Measurements from ENCODE around the gene GUCY2F. TPM values are rescaled to one million over a fixed set of nuclear protein-coding genes. Genes with fewer than 3 reads are reported as not detected.

Gene GUCY2F
- total RNA-seq, 2 experiments from 2014 or later, result not detected

DNA sequence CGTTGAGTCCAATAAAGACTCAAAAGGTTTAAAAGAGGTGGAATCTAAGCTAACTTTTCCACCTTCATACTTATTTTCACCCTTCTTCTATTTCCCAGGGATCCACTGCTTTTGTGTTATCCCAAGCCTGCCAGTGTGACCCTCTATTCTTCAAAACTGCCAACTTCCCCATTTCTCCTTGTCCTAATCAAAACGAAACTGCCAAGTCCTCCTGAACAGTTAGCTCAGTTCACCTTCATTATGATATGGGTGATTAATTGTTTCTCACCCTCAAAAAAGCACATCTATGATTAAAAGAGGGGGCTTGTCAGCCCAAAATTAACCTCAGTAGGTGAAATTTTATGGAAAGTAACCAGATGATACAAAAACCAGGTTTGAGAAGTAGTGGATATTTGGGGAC, 108.4 kb downstream of the GUCY2F start:
- no peak for DNase-seq
- peaks cover 5% of the 10 kb centered on the region for H3K27me3 Mint-ChIP-seq
- H3K4me3 Mint-ChIP-seq, result no peak overlapping the region
- ChIA-PET POLR2A (no interaction called here), CTCF (no interaction called here)
- no peak overlapping the region for H3K4me3 ChIP-seq (ENCODE audit: low read length)
- TF ChIP-seq CTCF (IDR thresholded peaks at IDR 0.05), result no peak
- intact Hi-C loops (cut with DNase I, micrococcal nuclease), result no loop called here
- no peak for ATAC-seq (ENCODE audit: poor library complexity)
- no peaks in the 10 kb centered on the region for H3K36me3 ChIP-seq (ENCODE audit: insufficient read depth, low read length)
- H3K9me3 Mint-ChIP-seq, result no peaks in the 10 kb centered on the region
- H3K36me3 Mint-ChIP-seq (ENCODE audit: low read depth), result no peaks in the 10 kb centered on the region
- H3K27me3 ChIP-seq (ENCODE audit: control insufficient read depth in 1 of 2, insufficient read depth in 2 of 2, low read length in 2 of 2), result no peaks in the 10 kb centered on the region
- H3K27ac Mint-ChIP-seq, result no peak overlapping the region
- H3K27ac ChIP-seq (ENCODE audit: low read depth in 1 of 2, low read length in 2 of 2), result no peak overlapping the region
- H3K4me1 Mint-ChIP-seq (ENCODE audit: low read depth), result no peaks in the 10 kb centered on the region
- no peaks in the 10 kb centered on the region for H3K9me3 ChIP-seq (ENCODE audit: control insufficient read depth in 1 of 2, insufficient read depth in 1 of 2, low read length in 2 of 2)
- H3K4me1 ChIP-seq (ENCODE audit: insufficient read depth, low read length), result no peaks in the 10 kb centered on the region

- Histone ChIP-seq H3K27ac (ENCODE audit: low read depth in 1 of 2, low read length in 2 of 2) (no peak overlapping the region), H3K9me3 (ENCODE audit: control insufficient read depth in 1 of 2, insufficient read depth in 1 of 2, low read length in 2 of 2) (no peaks in the 10 kb centered on the region), H3K27me3 (ENCODE audit: control insufficient read depth in 1 of 2, insufficient read depth in 2 of 2, low read length in 2 of 2) (no peaks in the 10 kb centered on the region), H3K36me3 (ENCODE audit: insufficient read depth, low read length) (no peaks in the 10 kb centered on the region), H3K4me3 (ENCODE audit: low read length) (no peak overlapping the region), H3K4me1 (ENCODE audit: insufficient read depth, low read length) (no peaks in the 10 kb centered on the region)
- DNase-seq (no peak), ATAC-seq (ENCODE audit: poor library complexity) (no peak)
- Mint-ChIP-seq H3K27me3 (peaks cover 5% of the 10 kb centered on the region), H3K36me3 (ENCODE audit: low read depth) (no peaks in the 10 kb centered on the region), H3K4me3 (no peak overlapping the region), H3K9me3 (no peaks in the 10 kb centered on the region), H3K27ac (no peak overlapping the region), H3K4me1 (ENCODE audit: low read depth) (no peaks in the 10 kb centered on the region)
- ChIA-PET CTCF (no interaction called here), POLR2A (no interaction called here)
- intact Hi-C loops (cut with DNase I, micrococcal nuclease), result no loop called here
- TF ChIP-seq CTCF (IDR thresholded peaks at IDR 0.05), result no peak
Measured at GRCh38 chrX:109372716-109373115, 109.2 kb downstream of the GUCY2F start.

GRCh38 chrX:109372291-109372690, 109.6 kb downstream of the GUCY2F start:
- H3K9me3 ChIP-seq (ENCODE audit: control insufficient read depth in 1 of 2, insufficient read depth in 1 of 2, low read length in 2 of 2), result no peaks in the 10 kb centered on the region
- no peak overlapping the region for H3K27ac Mint-ChIP-seq
- H3K36me3 ChIP-seq (ENCODE audit: insufficient read depth, low read length), result no peaks in the 10 kb centered on the region
- no peaks in the 10 kb centered on the region for H3K4me1 Mint-ChIP-seq (ENCODE audit: low read depth)
- DNase-seq (no peak), ATAC-seq (ENCODE audit: poor library complexity) (no peak)
- H3K4me3 Mint-ChIP-seq, result no peak overlapping the region
- peaks cover 5% of the 10 kb centered on the region for H3K27me3 Mint-ChIP-seq
- no peak overlapping the region for H3K27ac ChIP-seq (ENCODE audit: low read depth in 1 of 2, low read length in 2 of 2)
- ChIA-PET CTCF (no interaction called here), POLR2A (no interaction called here)
- H3K27me3 ChIP-seq (ENCODE audit: control insufficient read depth in 1 of 2, insufficient read depth in 2 of 2, low read length in 2 of 2), result no peaks in the 10 kb centered on the region
- intact Hi-C loops (cut with DNase I, micrococcal nuclease), result no loop called here
- no peaks in the 10 kb centered on the region for H3K4me1 ChIP-seq (ENCODE audit: insufficient read depth, low read length)
- no peak overlapping the region for H3K4me3 ChIP-seq (ENCODE audit: low read length)
- H3K36me3 Mint-ChIP-seq (ENCODE audit: low read depth), result no peaks in the 10 kb centered on the region
- no peaks in the 10 kb centered on the region for H3K9me3 Mint-ChIP-seq
- TF ChIP-seq CTCF (IDR thresholded peaks at IDR 0.05), result no peak

Data from CD4-positive, alpha-beta T cell (primary cell).